CD14-positive monocyte (primary cell): ENCODE measurements around the gene LRPAP1. TPM values are rescaled to one million over a fixed set of nuclear protein-coding genes. Genes with fewer than 3 reads are reported as not detected.

Source experiments
- DNase-seq, 3 donors: peaks; one replicate each; pipeline ENCODE4 v3.0.0-alpha.2; 2011 to 2022
- H2AFZ ChIP-seq: 2 replicates; pipeline ENCODE4 v1.6.0; 2012; ENCODE audit warnings: mild to moderate bottlenecking, low read depth, low read length, inconsistent platforms; ENCODE audit not compliant: insufficient read depth, poor library complexity, severe bottlenecking
- H3K27ac ChIP-seq, 2 donors: 1 replicate in 1 of 2; 2 replicates in 1 of 2; pipeline ENCODE4 v1.5.1; 2012 to 2013; ENCODE audit warnings: low read length in 2 of 2, control low read depth in 1 of 2, inconsistent platforms in 1 of 2, low read depth in 1 of 2, mild to moderate bottlenecking in 1 of 2
- H3K27me3 ChIP-seq, 2 donors: one replicate each; pipeline versions ENCODE4 v1.6.0 to v1.6.1; 2011 to 2013; ENCODE audit warnings: low read length in 2 of 2; ENCODE audit not compliant: control insufficient read depth in 2 of 2, insufficient read depth in 2 of 2
- H3K36me3 ChIP-seq, 2 donors: replicated peaks in 1 of 2; 1 replicate in 1 of 2; 2 replicates in 1 of 2; pipeline versions ENCODE4 v1.5.1 to v1.6.1; 2012 to 2013; ENCODE audit warnings: low read length in 2 of 2, control low read depth in 1 of 2, inconsistent platforms in 1 of 2, mild to moderate bottlenecking in 1 of 2; ENCODE audit not compliant: insufficient read depth in 2 of 2, control insufficient read depth in 1 of 2
- H3K4me1 ChIP-seq, 2 donors: 1 replicate in 1 of 2; 2 replicates in 1 of 2; pipeline versions ENCODE4 v1.5.1 to v1.6.1; 2012 to 2013; ENCODE audit warnings: low read length in 2 of 2, control low read depth in 1 of 2, inconsistent platforms in 1 of 2, mild to moderate bottlenecking in 1 of 2, moderate library complexity in 1 of 2; ENCODE audit not compliant: insufficient read depth in 2 of 2, control insufficient read depth in 1 of 2
- H3K4me2 ChIP-seq: replicated peaks from 2 replicates; pipeline ENCODE3; 2012; ENCODE audit warnings: low read length, moderate library complexity, mild to moderate bottlenecking; ENCODE audit not compliant: poor library complexity, severe bottlenecking; ENCODE audit errors: extremely low read depth
- H3K4me3 ChIP-seq, 3 experiments: fragments of 200-600 bp in 1 of 3; sonication (generic) in 1 of 3; replicated peaks in 1 of 3; 1 replicate in 2 of 3; 2 replicates in 1 of 3; pipeline ENCODE4 v1.5.1; 2011 to 2013; ENCODE audit warnings: low read length in 3 of 3, mild to moderate bottlenecking in 3 of 3, control low read depth in 2 of 3, low read depth in 2 of 3, inconsistent platforms in 1 of 3, moderate library complexity in 1 of 3
- H3K79me2 ChIP-seq: 2 replicates; pipeline ENCODE4 v1.6.0; 2012; ENCODE audit warnings: mild to moderate bottlenecking, control low read depth, inconsistent platforms, low read length, moderate library complexity; ENCODE audit not compliant: insufficient read depth
- H3K9ac ChIP-seq: 2 replicates; pipeline ENCODE4 v1.6.0; 2017; ENCODE audit warnings: low read length, mild to moderate bottlenecking; ENCODE audit not compliant: insufficient read depth, poor library complexity, severe bottlenecking
- H3K9me3 ChIP-seq, 2 donors: replicated peaks in 1 of 2; 1 replicate in 1 of 2; 2 replicates in 1 of 2; pipeline versions ENCODE4 v1.5.1 to v1.6.1; 2012 to 2013; ENCODE audit warnings: low read length in 2 of 2, control low read depth in 1 of 2; ENCODE audit not compliant: control insufficient read depth in 1 of 2, insufficient read depth in 1 of 2
- H4K20me1 ChIP-seq: 2 replicates; pipeline ENCODE4 v1.6.0; 2012; ENCODE audit warnings: mild to moderate bottlenecking, low read length, control low read depth, moderate library complexity; ENCODE audit not compliant: insufficient read depth
- H3K27ac Mint-ChIP-seq, 7 donors: one replicate each; pipeline ENCODE4 v1.8.0; 2020; ENCODE audit warnings: mild to moderate bottlenecking in 7 of 7, mixed read lengths in 7 of 7, moderate library complexity in 6 of 7, inconsistent platforms in 2 of 7
- H3K27me3 Mint-ChIP-seq, 3 donors: one replicate each; pipeline ENCODE4 v1.8.0; 2021 to 2022; ENCODE audit warnings: low read depth in 3 of 3, mild to moderate bottlenecking in 3 of 3, mixed read lengths in 3 of 3, moderate library complexity in 3 of 3, inconsistent platforms in 1 of 3
- H3K36me3 Mint-ChIP-seq, 2 donors: one replicate each; pipeline ENCODE4 v1.8.0; 2020; ENCODE audit warnings: mixed read lengths in 2 of 2, inconsistent platforms in 1 of 2, mild to moderate bottlenecking in 1 of 2
- H3K4me1 Mint-ChIP-seq: one replicate; pipeline ENCODE4 v1.8.0; 2020; ENCODE audit warnings: mild to moderate bottlenecking, mixed read lengths
- H3K4me3 Mint-ChIP-seq, 2 donors: one replicate each; pipeline ENCODE4 v1.8.0; 2020; ENCODE audit warnings: mild to moderate bottlenecking in 2 of 2, mixed read lengths in 2 of 2, moderate library complexity in 1 of 2
- H3K9me3 Mint-ChIP-seq, 7 donors: one replicate each; pipeline ENCODE4 v1.8.0; 2020 to 2022; ENCODE audit warnings: mixed read lengths in 7 of 7, mild to moderate bottlenecking in 6 of 7, moderate library complexity in 6 of 7, inconsistent platforms in 2 of 7
- CTCF ChIP-seq: fragments of 200-600 bp; IDR thresholded peaks from one replicate; pipeline ENCODE4 v1.8.0; 2022; ENCODE audit warnings: antibody characterized with exemption, mild to moderate bottlenecking
- WGBS: methylation state at CpG from one replicate; pipeline ENCODE4 v1.1.5; 2013; ENCODE audit warnings: missing lambda C conversion rate; ENCODE audit not compliant: insufficient coverage; 5-methylcytosine and 5-hydroxymethylcytosine counted together
- intact Hi-C, 2 donors: fragments of 100-400 bp; cut with micrococcal nuclease; formaldehyde crosslinking; loops; one replicate each; pipeline versions ENCODE4 v1.15.0 to v1.15.1; 2023
- polyA plus RNA-seq, 3 donors: library from polyadenylated mRNA; depleted of rRNA in 1 of 3; unstranded in 2 of 3; stranded (reverse) in 1 of 3; fragments of 300-500 nt in 2 of 3; fragments of >200 nt in 1 of 3; fragmentation: Illumina TruSeq in 2 of 3; gene quantifications; 1 replicate in 2 of 3; 2 replicates in 1 of 3; pipeline ENCODE4 v1.2.3, GENCODE V29; 2012 to 2021

LRPAP1 gene
- polyA plus RNA-seq, 3 donors: 169 to 204 (median 180) TPM

GRCh38 chr4:3496021-3496420 lies 36.2 kb downstream of the LRPAP1 start:
- DNase-seq: no peak
- Mint-ChIP-seq H3K36me3 (peaks cover 0 to under 1% of the 10 kb centered on the region in 2 donors), H3K9me3 (peaks cover 0 to 3% (median 0%) of the 10 kb centered on the region in 7 donors), H3K27ac (no peak overlapping the region), H3K4me3 (no peak overlapping the region), H3K27me3 (peaks cover 18 to 49% (median 21%) of the 10 kb centered on the region in 3 donors), H3K4me1 (no peaks in the 10 kb centered on the region)
- no peak overlapping the region for H3K4me3 ChIP-seq
- intact Hi-C loops: no loop called here
- WGBS: 68% methylated on average over 9 of the region's 14 CpGs
- H3K79me2 ChIP-seq: no peaks in the 10 kb centered on the region
- peaks cover 0 to 10% of the 10 kb centered on the region in 2 donors for H3K27me3 ChIP-seq
- H4K20me1 ChIP-seq: peaks cover 34% of the 10 kb centered on the region
- peaks cover 0 to 1% of the 10 kb centered on the region in 2 donors for H3K36me3 ChIP-seq
- no peaks in the 10 kb centered on the region for H3K4me1 ChIP-seq
- no peak for TF ChIP-seq CTCF
- H3K4me2 ChIP-seq: no peak overlapping the region
- H3K9me3 ChIP-seq: no peaks in the 10 kb centered on the region
- H3K27ac ChIP-seq: no peak overlapping the region
- no peak overlapping the region for H2AFZ ChIP-seq
- no peak overlapping the region for H3K9ac ChIP-seq

GRCh38 chr4:3495204-3495975 lies 36.8 kb downstream of the LRPAP1 start:
- WGBS: 89% methylated on average over 25 of the region's 28 CpGs
- Histone ChIP-seq H3K4me2 (no peak overlapping the region), H3K9me3 (no peaks in the 10 kb centered on the region), H4K20me1 (peaks cover 27% of the 10 kb centered on the region), H3K36me3 (no peaks in the 10 kb centered on the region), H3K4me3 (no peak overlapping the region), H3K9ac (no peak overlapping the region), H3K79me2 (no peaks in the 10 kb centered on the region), H2AFZ (no peak overlapping the region), H3K4me1 (no peaks in the 10 kb centered on the region), H3K27ac (no peak overlapping the region), H3K27me3 (peaks cover 0 to 10% of the 10 kb centered on the region in 2 donors)
- no peak for TF ChIP-seq CTCF
- Mint-ChIP-seq H3K36me3 (no peaks in the 10 kb centered on the region), H3K4me1 (no peaks in the 10 kb centered on the region), H3K27me3 (peaks cover 24 to 56% (median 25%) of the 10 kb centered on the region in 3 donors), H3K27ac (no peak overlapping the region), H3K9me3 (peaks cover 0 to 6% (median 0%) of the 10 kb centered on the region in 7 donors), H3K4me3 (no peak overlapping the region)
- no peak for DNase-seq
- intact Hi-C loops: no loop called here
